Measurements from ENCODE around the gene ZNF213.

- TF ChIP-seq, protein P1, sequence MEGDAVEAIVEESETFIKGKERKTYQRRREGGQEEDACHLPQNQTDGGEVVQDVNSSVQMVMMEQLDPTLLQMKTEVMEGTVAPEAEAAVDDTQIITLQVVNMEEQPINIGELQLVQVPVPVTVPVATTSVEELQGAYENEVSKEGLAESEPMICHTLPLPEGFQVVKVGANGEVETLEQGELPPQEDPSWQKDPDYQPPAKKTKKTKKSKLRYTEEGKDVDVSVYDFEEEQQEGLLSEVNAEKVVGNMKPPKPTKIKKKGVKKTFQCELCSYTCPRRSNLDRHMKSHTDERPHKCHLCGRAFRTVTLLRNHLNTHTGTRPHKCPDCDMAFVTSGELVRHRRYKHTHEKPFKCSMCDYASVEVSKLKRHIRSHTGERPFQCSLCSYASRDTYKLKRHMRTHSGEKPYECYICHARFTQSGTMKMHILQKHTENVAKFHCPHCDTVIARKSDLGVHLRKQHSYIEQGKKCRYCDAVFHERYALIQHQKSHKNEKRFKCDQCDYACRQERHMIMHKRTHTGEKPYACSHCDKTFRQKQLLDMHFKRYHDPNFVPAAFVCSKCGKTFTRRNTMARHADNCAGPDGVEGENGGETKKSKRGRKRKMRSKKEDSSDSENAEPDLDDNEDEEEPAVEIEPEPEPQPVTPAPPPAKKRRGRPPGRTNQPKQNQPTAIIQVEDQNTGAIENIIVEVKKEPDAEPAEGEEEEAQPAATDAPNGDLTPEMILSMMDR (IDR thresholded peaks at IDR 0.05) = no peak
- TF ChIP-seq POLR2A (IDR thresholded peaks at IDR 0.05) (no peak), POLR2AphosphoS5 (IDR thresholded peaks at IDR 0.05; ENCODE audit: insufficient read depth in 1 of 2, low read depth in 1 of 2) (no peak)
These were observed 44.8 kb downstream of the ZNF213 start for GRCh38 chr16:3179651-3180050.
